HK-2 (cell line): ENCODE measurements around the gene RIGI.
"Not testable (repeated sequence)": the region's sequence is repeated elsewhere in the genome, so short reads cannot be mapped to it uniquely, and the experiment has no call there.

Source experiments
- DNase-seq: peaks from one replicate; pipeline ENCODE4 v3.0.0-alpha.2; 2018; ENCODE audit not compliant: unreplicated experiment

Gene RIGI

DNA sequence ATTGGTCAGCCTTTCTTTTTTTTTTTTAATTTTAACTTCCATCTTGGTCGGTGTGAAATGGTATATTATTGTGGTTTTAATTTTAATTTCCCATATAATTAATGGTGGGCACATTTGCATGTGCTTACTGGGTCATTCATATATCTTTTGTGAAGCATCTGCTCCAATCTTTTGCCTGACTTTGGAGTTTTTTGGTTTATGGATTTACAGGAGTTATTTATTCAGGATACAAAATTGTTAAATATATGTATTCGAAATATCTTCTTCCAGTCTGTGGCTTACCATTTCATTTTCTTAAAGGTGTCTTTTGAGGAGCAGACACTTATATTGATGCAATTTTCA is 682 bp upstream of the RIGI start:
- DNase-seq, result no peak

DNA sequence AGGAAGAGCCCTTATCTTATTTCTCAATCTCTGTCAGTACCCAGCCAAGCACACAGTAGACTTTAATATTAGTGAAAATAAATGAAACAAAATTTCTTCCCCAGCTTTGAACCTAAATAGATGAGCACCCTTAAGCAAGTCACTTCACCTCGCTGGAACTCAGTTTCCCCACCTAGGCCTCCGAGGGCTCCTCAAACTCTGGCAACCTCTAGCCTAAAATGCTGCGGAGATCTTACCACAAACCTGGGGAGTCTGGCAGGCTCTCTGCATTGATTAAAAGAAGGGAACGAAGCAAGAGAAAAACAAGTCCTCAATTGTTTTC is 326 bp downstream of the RIGI start:
- DNase-seq, result no peak

DNA sequence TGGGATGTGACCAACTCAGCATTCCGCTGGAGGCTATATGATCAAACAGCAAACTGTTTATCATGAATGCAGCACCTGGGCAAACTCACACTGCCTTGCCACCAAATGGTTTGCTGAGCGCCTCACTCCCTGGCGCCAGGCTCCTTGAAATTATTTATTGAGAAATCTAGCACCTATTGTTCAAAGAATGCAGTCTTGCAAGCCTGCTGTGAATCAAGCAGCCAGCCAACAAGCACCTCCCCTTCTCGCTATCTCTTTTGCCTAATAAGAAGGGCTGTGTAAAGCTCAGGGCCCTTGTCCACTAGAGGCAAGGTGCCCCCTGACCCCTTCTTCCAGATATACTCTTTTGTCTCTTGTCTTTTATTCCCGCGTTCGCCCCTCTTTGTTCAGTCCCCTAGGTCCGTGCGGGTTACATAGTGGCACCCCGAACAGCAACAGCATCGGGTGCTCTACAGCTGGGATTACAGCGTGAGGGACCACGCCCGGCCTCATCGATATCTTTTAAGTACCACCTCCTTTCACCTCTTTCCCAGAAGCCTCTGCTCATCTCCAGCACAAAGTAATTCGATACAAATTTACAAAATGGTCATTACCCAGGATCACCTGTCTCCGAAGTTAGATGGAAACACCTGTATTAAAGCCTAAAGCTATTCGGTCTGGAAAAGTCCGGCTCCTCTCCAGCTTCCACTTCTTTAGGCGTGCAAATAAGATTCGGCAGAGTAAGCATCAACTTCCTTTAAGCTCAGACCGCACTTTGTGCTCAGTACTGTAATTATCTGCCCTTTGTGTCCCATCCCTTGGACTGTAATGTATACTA is 896 bp downstream of the RIGI start:
- no peak for DNase-seq

DNA sequence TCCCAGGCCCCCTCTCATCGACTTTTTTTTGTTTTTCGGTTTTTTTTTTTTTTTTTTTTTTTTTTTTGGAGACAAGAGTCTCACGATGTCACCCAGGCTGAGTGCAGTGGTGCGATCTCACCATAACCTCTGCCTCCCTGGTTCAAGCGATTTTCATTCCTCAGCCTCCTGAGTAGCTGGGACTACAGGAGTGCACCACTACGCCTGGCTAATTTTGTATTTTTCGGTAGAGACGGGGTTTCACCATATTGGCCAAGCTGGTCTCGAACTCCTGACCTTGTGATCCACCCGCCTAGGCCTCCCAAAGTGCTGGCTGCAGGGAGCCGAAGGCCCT is 1.5 kb downstream of the RIGI start:
- DNase-seq, result not testable (repeated sequence)

DNA sequence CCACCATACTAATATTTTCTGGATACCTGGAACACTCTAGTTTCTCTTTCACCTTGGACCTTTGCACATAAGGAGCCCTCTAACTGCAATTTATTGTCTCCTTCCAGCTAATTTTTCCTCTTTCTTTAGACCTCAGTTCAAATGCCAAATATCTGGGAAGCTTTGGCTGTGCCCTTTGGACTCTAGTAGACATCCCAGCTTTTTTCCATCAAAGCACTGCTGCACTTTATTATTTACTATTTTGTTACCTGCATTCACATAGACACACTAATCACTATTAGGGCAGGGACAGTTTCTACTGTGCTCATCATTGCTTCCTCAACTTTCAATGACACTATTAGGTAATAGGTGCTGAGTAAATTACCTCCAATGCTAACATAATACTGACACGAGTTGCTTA is 2.1 kb downstream of the RIGI start:
- no peak for DNase-seq

DNA sequence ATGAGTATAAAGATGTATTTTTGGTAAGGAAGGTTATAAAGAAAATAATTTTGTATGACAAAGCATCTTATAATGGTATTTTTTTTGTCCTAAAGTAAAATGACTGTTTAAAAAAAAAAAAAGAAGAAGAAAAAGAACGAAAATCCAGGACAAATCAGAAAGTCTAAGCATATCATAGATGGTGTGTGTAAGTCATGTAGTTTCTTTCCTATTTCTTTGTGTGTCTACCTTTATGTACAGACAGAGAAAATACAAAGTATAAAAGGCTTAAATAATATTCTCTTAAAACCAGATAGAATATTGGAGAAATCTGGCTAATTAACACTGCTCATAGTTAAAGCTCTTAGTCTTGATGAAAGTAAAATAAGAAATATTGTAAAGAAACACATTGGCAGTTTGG is 7.7 kb downstream of the RIGI start:
- no peak for DNase-seq

DNA sequence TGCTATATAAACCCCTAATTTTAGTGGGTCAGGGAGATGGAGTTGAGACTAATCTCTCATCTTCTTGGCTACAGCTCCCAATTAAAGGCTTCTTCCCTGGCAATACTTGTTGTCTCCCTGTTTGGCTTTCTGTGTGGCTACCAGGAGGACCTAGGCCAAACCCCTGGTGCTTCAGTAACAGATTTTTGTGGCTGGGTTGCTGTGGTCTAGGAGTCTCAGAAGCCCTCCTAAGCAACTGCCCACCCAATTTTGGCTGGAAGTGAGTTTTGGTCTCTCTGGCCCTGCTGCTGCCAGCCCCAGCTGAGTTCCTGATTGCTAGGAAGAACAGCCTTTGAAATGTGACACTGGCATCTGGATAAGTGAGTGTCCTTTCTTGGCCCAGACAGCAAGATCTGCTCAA is 9.8 kb downstream of the RIGI start:
- no peak for DNase-seq

DNA sequence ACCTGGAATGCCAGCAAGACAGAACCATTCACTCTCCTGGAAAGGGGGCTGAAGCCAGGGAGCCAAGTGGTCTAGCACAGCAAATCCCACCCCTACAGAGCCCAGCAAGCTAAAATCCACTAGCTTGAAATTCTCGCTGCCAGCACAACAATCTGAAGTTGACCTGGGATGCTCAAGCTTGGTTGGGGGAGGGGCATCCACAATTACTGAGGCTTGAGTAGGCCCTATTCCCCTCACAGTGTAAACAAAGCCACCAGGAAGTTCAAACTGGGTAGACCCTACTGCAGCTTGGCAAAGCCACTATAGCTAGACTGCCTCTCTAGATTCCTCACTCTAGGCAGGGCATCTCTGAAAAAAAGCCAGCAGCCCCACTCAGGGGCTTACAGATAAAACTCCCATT is 17.3 kb downstream of the RIGI start:
- no peak for DNase-seq

DNA sequence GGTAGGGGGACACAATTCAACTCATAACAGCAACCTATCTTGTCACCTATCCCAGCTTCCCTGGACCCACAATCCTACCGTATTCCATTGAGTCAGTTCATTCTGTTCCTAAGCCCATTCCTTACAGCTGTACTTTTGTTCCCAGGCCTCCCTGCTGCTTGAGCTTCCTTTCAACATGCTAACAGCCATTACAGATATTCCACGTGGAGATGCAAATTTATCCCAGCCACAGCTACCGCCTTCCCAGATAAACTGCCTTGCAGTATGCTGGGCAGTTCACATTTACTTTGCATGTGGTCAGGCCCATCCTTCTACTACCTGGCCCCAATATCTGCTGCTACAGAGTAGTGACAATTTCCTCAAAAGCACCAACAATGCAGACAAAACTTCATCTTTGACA is 23.0 kb downstream of the RIGI start:
- DNase-seq, result no peak

DNA sequence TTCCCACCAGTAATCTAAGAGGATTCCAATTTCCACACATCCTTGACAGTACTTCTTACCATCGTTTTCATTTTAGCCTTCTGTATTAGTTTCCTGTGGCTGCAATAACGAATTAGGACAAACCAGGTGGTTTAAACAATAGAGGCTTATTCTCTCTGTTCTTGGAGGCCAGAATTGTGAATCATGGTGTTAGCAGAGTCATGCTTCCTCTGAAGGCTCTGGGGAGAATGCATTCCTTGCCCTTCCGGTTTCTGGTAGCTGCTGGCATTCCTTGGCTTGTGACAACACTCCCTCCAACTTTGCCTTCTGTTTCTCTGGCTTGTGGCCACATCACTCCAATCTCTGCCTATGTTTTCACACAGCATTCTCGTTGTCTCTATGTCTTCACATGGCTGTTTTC is 23.5 kb downstream of the RIGI start:
- DNase-seq, result no peak

DNA sequence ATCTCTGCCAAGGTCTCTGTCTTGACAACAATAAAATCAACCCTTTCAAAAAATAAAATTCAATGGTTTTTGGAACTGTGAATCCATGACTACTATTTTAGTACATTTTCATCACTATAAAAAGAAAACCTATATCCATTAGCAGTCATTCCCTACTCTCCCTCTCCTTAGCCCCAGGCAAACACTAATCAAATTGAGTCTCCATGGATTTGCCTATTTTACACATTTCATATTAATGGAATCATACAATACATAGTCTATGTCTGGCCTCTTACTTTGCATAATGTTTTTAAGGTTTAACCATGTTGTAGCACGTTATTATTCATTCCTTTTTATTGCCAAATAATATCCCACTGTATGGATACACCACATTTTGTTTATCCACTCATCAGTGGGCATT is 24.1 kb downstream of the RIGI start:
- DNase-seq, result no peak

DNA sequence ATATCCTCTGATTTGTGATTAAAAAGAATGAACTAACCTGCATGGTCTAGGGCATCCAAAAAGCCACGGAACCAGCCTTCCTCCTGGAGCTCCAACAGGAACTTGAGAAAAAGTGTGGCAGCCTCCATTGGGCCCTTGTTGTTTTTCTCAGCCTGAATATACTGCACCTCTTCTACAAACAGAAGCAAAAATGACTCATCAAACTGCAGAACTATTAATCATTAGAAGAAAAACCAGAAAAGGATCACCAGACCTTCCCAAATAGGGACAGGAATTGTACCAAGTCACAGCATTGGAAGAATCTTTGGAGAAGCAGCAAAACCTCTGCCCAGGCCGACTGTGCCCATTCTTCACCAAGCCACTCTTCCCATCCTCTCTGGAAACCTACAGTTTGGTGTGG is 25.2 kb downstream of the RIGI start:
- no peak for DNase-seq

DNA sequence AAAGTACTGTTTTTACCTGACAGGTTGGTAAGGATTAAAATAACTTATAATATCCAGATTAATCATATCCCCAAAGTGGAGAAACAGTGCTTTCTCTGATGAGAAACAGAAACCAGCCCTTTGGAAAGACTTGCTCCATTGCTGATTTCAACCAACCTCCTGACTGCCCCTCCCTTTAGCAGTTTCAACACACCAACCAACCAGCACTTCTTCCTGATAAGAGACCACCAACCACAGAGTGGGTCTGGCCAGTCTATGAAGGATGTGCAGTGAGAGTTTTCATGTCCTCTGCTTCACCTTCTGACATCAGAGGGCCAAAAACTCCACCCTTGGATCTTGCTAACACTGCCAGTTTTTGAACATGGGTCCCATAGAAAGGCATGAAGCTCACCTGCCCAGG is 28.1 kb downstream of the RIGI start:
- DNase-seq, result no peak

DNA sequence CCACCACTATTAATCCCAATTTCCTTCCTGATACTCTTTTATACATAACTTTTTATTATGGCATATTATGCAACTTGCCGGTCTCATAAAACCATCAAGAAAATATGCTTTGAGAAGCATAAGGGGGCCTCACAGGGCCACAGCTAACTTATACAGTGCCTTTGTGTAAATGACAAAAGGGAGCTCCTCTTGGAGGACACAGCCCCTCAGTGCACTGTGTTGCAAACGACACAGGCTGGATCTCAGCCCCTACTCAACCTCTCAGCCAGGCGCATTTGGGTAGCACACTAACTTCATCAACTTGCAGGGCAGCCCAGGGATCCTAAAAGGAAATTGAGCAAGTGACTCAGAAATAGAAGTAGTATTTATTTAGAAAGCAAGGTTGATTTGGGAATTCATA is 35.4 kb downstream of the RIGI start:
- DNase-seq, result no peak

DNA sequence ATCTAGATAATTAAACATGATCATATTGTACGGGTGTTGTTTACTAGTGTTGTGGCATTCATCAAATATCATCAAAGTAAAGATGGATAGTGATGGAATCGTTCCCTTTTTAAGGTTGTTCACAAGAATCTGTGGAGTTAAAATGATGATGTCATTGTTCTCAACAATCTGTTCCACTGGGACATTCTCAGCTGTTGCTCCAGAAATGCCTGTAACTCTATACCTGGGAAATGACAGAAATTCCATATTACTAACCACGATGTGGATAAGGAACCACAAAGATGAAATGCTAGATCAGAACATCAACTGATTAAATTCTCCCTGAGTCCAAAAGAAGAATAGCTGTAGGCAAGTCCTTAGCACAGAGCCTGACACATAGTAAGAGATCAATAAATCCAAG is 38.0 kb downstream of the RIGI start:
- no peak for DNase-seq

DNA sequence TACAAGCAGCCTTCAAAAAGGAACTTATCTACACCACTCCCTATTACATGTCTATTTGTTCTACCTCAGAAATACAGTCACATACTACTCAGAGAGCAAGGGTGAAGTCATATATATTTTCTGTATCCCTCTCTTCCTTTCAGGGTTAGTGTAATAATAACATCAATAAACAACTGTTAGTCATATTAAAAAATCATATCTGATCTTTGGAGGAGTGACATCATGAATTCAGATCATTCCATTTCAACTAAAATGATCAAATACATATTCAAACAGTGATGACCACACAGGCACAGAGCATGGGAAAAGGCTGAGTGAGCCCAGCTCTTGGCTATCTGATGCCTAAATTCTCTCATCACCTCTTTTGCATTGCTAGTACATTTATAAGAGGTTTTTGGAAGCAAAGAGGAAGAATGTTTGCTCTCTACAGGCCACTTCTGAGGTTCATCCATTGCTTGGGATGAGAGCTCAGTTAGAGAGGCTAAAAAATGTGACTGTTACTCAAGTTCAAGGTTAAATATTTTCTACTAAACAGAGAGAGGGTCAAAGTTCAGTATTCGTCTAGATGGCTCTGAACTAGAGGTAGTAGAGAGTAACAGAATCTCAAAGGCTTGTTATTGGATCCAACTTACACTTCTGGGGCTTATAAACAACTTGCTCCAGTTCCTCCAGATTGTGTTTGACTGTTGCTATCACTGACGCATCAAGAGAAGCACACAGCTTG is 39.0 kb downstream of the RIGI start:
- no peak for DNase-seq

DNA sequence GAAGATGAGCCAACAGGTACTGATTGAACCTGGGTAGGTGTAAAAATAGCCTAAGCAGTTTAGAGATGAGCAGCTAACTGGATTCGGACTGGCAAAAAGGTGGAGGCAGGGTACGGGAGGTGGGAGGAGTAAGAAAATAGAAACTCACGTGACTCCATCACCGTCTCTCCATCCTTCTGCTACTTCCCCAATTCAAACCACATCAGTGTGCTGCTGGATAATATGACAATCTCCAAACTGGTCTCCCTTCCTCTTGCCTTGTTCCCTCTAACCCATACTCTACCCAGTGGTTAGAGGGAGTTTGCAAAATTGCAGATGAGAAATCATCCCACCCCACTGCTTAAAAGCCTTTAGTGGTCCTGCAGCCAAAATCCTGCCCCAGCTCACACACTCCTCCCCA is 42.7 kb downstream of the RIGI start:
- DNase-seq, result no peak
